ENCODE data around the gene S1PR3.

The S1PR3 gene

GRCh38 chr9:88993871-88994460, 2.7 kb downstream of the S1PR3 start:
- DNase-seq (ENCODE audit: low spot score) = no peak
- no peak for TF ChIP-seq CTCF (IDR thresholded peaks at IDR 0.05; ENCODE audit: extremely low read depth, missing control alignments)

GRCh38 chr9:88994469-88995199, 3.4 kb downstream of the S1PR3 start:
- no peak for DNase-seq (ENCODE audit: low spot score)

GRCh38 chr9:88995200-88995577, 3.9 kb downstream of the S1PR3 start:
- no peak for TF ChIP-seq CTCF (IDR thresholded peaks at IDR 0.05; ENCODE audit: extremely low read depth, missing control alignments)
- no peak for DNase-seq (ENCODE audit: low spot score)

More at GRCh38 chr9:88994469-88995199, 3.4 kb downstream of the S1PR3 start:
- TF ChIP-seq CTCF (IDR thresholded peaks at IDR 0.05; ENCODE audit: extremely low read depth, missing control alignments) = no peak

- DNase-seq (ENCODE audit: low spot score) = no peak
- no peak for TF ChIP-seq CTCF (IDR thresholded peaks at IDR 0.05; ENCODE audit: extremely low read depth, missing control alignments)
Observed at GRCh38 chr9:88995627-88996026, 4.4 kb downstream of the S1PR3 start.

GRCh38 chr9:88996046-88996920, 5.0 kb downstream of the S1PR3 start:
- no peak for DNase-seq (ENCODE audit: low spot score)
- no peak for TF ChIP-seq CTCF (IDR thresholded peaks at IDR 0.05; ENCODE audit: extremely low read depth, missing control alignments)

GRCh38 chr9:88996921-88997235, 5.6 kb downstream of the S1PR3 start:
- TF ChIP-seq CTCF (IDR thresholded peaks at IDR 0.05; ENCODE audit: extremely low read depth, missing control alignments) = no peak
- no peak for DNase-seq (ENCODE audit: low spot score)

- TF ChIP-seq CTCF (IDR thresholded peaks at IDR 0.05; ENCODE audit: extremely low read depth, missing control alignments) = no peak
Observed at GRCh38 chr9:88997646-88998045, 6.4 kb downstream of the S1PR3 start.

More at GRCh38 chr9:88997646-88998045, 6.4 kb downstream of the S1PR3 start:
- DNase-seq (ENCODE audit: low spot score) = no peak
